Measurements from ENCODE around the gene RASEF.

The RASEF gene

GRCh38 chr9:82993856-82994605 lies 68.9 kb downstream of the RASEF start:
- Histone ChIP-seq H3K36me3 (ENCODE audit: insufficient read depth, low read length) (no peaks in the 10 kb centered on the region), H4K20me1 (ENCODE audit: insufficient read depth, low read length) (no peaks in the 10 kb centered on the region), H2AFZ (ENCODE audit: low read depth, low read length) (no peak overlapping the region), H3K27ac (ENCODE audit: low read length) (no peak overlapping the region), H3K79me2 (ENCODE audit: insufficient read depth, low read length) (no peaks in the 10 kb centered on the region), H3K9me3 (ENCODE audit: insufficient read depth, low read length, severe bottlenecking) (no peaks in the 10 kb centered on the region), H3K4me3 (ENCODE audit: low read depth in 1 of 2, low read length in 2 of 2) (no peak overlapping the region), H3K27me3 (ENCODE audit: insufficient read depth, low read length, poor library complexity) (no peaks in the 10 kb centered on the region), H3K4me1 (ENCODE audit: insufficient read depth, low read length) (0 out of 2 replicates have a peak, but pooled peaks cover 2% of the 10 kb centered on the region), H3K9ac (ENCODE audit: low read depth, low read length) (no peak overlapping the region), H3K4me2 (ENCODE audit: insufficient read depth, low read length) (no peak overlapping the region)
- DNase-seq (no peak), ATAC-seq (ENCODE audit: insufficient read depth, low read depth) (no peak)
- TF ChIP-seq CTCF (IDR thresholded peaks at IDR 0.05; ENCODE audit: borderline replicate concordance, extremely low read depth, low read length, poor library complexity, severe bottlenecking) (no peak), EZH2 (IDR thresholded peaks at IDR 0.05; ENCODE audit: borderline replicate concordance, low read depth, low read length, severe bottlenecking) (no peak)

GRCh38 chr9:82991671-82992070 lies 71.3 kb downstream of the RASEF start:
- no peaks in the 10 kb centered on the region for H3K79me2 ChIP-seq (ENCODE audit: insufficient read depth, low read length)
- no peak overlapping the region for H3K4me3 ChIP-seq (ENCODE audit: low read depth in 1 of 2, low read length in 2 of 2)
- TF ChIP-seq EZH2 (IDR thresholded peaks at IDR 0.05; ENCODE audit: borderline replicate concordance, low read depth, low read length, severe bottlenecking) (no peak), CTCF (IDR thresholded peaks at IDR 0.05; ENCODE audit: borderline replicate concordance, extremely low read depth, low read length, poor library complexity, severe bottlenecking) (no peak)
- H3K9me3 ChIP-seq (ENCODE audit: insufficient read depth, low read length, severe bottlenecking), result no peaks in the 10 kb centered on the region
- H3K27ac ChIP-seq (ENCODE audit: low read length), result no peak overlapping the region
- DNase-seq (no peak), ATAC-seq (ENCODE audit: insufficient read depth, low read depth) (no peak)
- no peaks in the 10 kb centered on the region for H3K27me3 ChIP-seq (ENCODE audit: insufficient read depth, low read length, poor library complexity)
- no peaks in the 10 kb centered on the region for H4K20me1 ChIP-seq (ENCODE audit: insufficient read depth, low read length)
- H3K4me1 ChIP-seq (ENCODE audit: insufficient read depth, low read length), result 0 out of 2 replicates have a peak, but pooled peaks cover 2% of the 10 kb centered on the region
- no peak overlapping the region for H3K9ac ChIP-seq (ENCODE audit: low read depth, low read length)
- no peaks in the 10 kb centered on the region for H3K36me3 ChIP-seq (ENCODE audit: insufficient read depth, low read length)
- no peak overlapping the region for H2AFZ ChIP-seq (ENCODE audit: low read depth, low read length)
- no peak overlapping the region for H3K4me2 ChIP-seq (ENCODE audit: insufficient read depth, low read length)

GRCh38 chr9:82989929-82990328 lies 73.0 kb downstream of the RASEF start:
- H3K4me3 ChIP-seq (ENCODE audit: low read depth in 1 of 2, low read length in 2 of 2), result no peak overlapping the region
- no peaks in the 10 kb centered on the region for H3K27me3 ChIP-seq (ENCODE audit: insufficient read depth, low read length, poor library complexity)
- H3K36me3 ChIP-seq (ENCODE audit: insufficient read depth, low read length), result no peaks in the 10 kb centered on the region
- H3K9ac ChIP-seq (ENCODE audit: low read depth, low read length), result no peak overlapping the region
- H3K27ac ChIP-seq (ENCODE audit: low read length), result no peak overlapping the region
- no peak for DNase-seq
- no peak for ATAC-seq (ENCODE audit: insufficient read depth, low read depth)
- H3K9me3 ChIP-seq (ENCODE audit: insufficient read depth, low read length, severe bottlenecking), result no peaks in the 10 kb centered on the region
- no peaks in the 10 kb centered on the region for H4K20me1 ChIP-seq (ENCODE audit: insufficient read depth, low read length)
- no peak overlapping the region for H2AFZ ChIP-seq (ENCODE audit: low read depth, low read length)
- no peaks in the 10 kb centered on the region for H3K79me2 ChIP-seq (ENCODE audit: insufficient read depth, low read length)
- no peak overlapping the region for H3K4me2 ChIP-seq (ENCODE audit: insufficient read depth, low read length)
- H3K4me1 ChIP-seq (ENCODE audit: insufficient read depth, low read length), result 0 out of 2 replicates have a peak, but pooled peaks cover 2% of the 10 kb centered on the region
- TF ChIP-seq CTCF (IDR thresholded peaks at IDR 0.05; ENCODE audit: borderline replicate concordance, extremely low read depth, low read length, poor library complexity, severe bottlenecking) (no peak), EZH2 (IDR thresholded peaks at IDR 0.05; ENCODE audit: borderline replicate concordance, low read depth, low read length, severe bottlenecking) (no peak)
